Neural cell (in vitro differentiated cells): ENCODE data around the gene CSMD2. TPM values are rescaled to one million over a fixed set of nuclear protein-coding genes. Genes with fewer than 3 reads are reported as not detected.

Experiments
- H2AFZ ChIP-seq: fragments of 200-600, 300-800 bp; sonication (generic), shearing (Covaris generic); 2 replicates; pipeline ENCODE4 v1.6.0; 2014; ENCODE audit warnings: low read depth, mild to moderate bottlenecking, antibody characterized with exemption, low read length, moderate library complexity
- H3F3A ChIP-seq: fragments of 200-600 bp; shearing (Covaris generic); 2 replicates; pipeline ENCODE4 v1.6.1; 2016; ENCODE audit warnings: mild to moderate bottlenecking, moderate library complexity, mixed read lengths, antibody characterized with exemption, low read length; ENCODE audit not compliant: insufficient read depth, poor library complexity, severe bottlenecking
- H3K27ac ChIP-seq: fragments of 200-600, 300-800 bp; sonication (generic), shearing (Covaris generic); 2 replicates; pipeline ENCODE4 v1.5.1; 2014; ENCODE audit warnings: mild to moderate bottlenecking, low read length, moderate library complexity
- H3K27me3 ChIP-seq: fragments of 300-800, 200-600 bp; sonication (generic), shearing (Covaris generic); 2 replicates; pipeline ENCODE4 v1.6.0; 2014; ENCODE audit warnings: mild to moderate bottlenecking, low read depth, low read length, moderate library complexity; ENCODE audit not compliant: insufficient read depth
- H3K36me3 ChIP-seq: fragments of 300-800, 200-600 bp; sonication (generic), shearing (Covaris generic); 2 replicates; pipeline ENCODE4 v1.5.1; 2014; ENCODE audit warnings: mild to moderate bottlenecking, antibody characterized with exemption, low read length, moderate library complexity; ENCODE audit not compliant: insufficient read depth
- H3K4me2 ChIP-seq: fragments of 300-800, 200-600 bp; sonication (generic), shearing (Covaris generic); 2 replicates; pipeline ENCODE4 v1.6.0; 2014; ENCODE audit warnings: mild to moderate bottlenecking, low read length
- H3K4me3 ChIP-seq: fragments of 300-800, 200-600 bp; sonication (generic), shearing (Covaris generic); 2 replicates; pipeline ENCODE4 v1.5.1; 2014; ENCODE audit warnings: mild to moderate bottlenecking, low read length, moderate library complexity
- H3K79me2 ChIP-seq: fragments of 200-600 bp; shearing (Covaris generic); replicated peaks from 2 replicates; pipeline ENCODE4 v1.6.0; 2014; ENCODE audit warnings: mild to moderate bottlenecking, low read length, moderate library complexity; ENCODE audit not compliant: insufficient read depth
- H3K9ac ChIP-seq: fragments of 300-800, 200-600 bp; sonication (generic), shearing (Covaris generic); 2 replicates; pipeline ENCODE4 v1.6.1; 2016; ENCODE audit warnings: mild to moderate bottlenecking, low read length, mixed read lengths
- H3K9me2 ChIP-seq: fragments of 200-600 bp; shearing (Covaris generic); 2 replicates; pipeline ENCODE4 v1.6.1; 2016; ENCODE audit warnings: mild to moderate bottlenecking, low read length, mixed read lengths; ENCODE audit not compliant: insufficient read depth
- H3K9me3 ChIP-seq: fragments of 200-600, 300-800 bp; sonication (generic), shearing (Covaris generic); 2 replicates; pipeline ENCODE4 v1.6.1; 2016; ENCODE audit warnings: mild to moderate bottlenecking, mixed run types, low read length, moderate library complexity, mixed read lengths
- H4K20me1 ChIP-seq: fragments of 200-600 bp; shearing (Covaris generic); 2 replicates; pipeline ENCODE4 v1.6.1; 2016; ENCODE audit warnings: mild to moderate bottlenecking, mixed run types; ENCODE audit not compliant: insufficient read depth
- EP300 ChIP-seq: fragments of 450-650 bp; conservative IDR thresholded peaks from 2 replicates; pipeline ENCODE4 v1.6.1; 2014; ENCODE audit warnings: antibody characterized with exemption, mild to moderate bottlenecking, moderate library complexity; ENCODE audit not compliant: poor library complexity, severe bottlenecking
- EZH2 ChIP-seq: fragments of 200-600, 300-800 bp; shearing (Covaris generic), sonication (generic); IDR thresholded peaks from 2 replicates; pipeline ENCODE4 v1.6.1; 2014; ENCODE audit warnings: antibody characterized with exemption, low read length, borderline replicate concordance, mild to moderate bottlenecking; ENCODE audit not compliant: insufficient read depth, poor library complexity, severe bottlenecking
- MXI1 ChIP-seq: fragments of 450-650 bp; conservative IDR thresholded peaks from 2 replicates; pipeline ENCODE4 v1.6.1; 2014; ENCODE audit warnings: antibody characterized with exemption, mild to moderate bottlenecking; ENCODE audit not compliant: poor library complexity, severe bottlenecking
- POLR2AphosphoS5 ChIP-seq: IDR thresholded peaks from 2 replicates; pipeline ENCODE4 v1.6.1; 2012
- RAD21 ChIP-seq: fragments of 450-650 bp; conservative IDR thresholded peaks from 2 replicates; pipeline ENCODE4 v1.6.1; 2014; ENCODE audit warnings: antibody characterized with exemption, mild to moderate bottlenecking, moderate library complexity
- SMC3 ChIP-seq: fragments of 450-650 bp; conservative IDR thresholded peaks from 2 replicates; pipeline ENCODE4 v1.6.1; 2014; ENCODE audit warnings: antibody characterized with exemption, mild to moderate bottlenecking, moderate library complexity; ENCODE audit not compliant: poor library complexity
- TAF1 ChIP-seq: IDR thresholded peaks from 2 replicates; pipeline ENCODE4 v1.6.1; 2012; ENCODE audit warnings: low read depth
- polyA plus RNA-seq: library from polyadenylated mRNA; depleted of rRNA; stranded (reverse); fragments of >200 nt; gene quantifications from 2 replicates; pipeline ENCODE4 v1.2.3, GENCODE V29; 2014
- TF ChIP-seq, protein P1 (sequence below): fragments of 450-650 bp; IDR thresholded peaks from 2 replicates; pipeline ENCODE4 v1.5.1; 2014; ENCODE audit warnings: antibody characterized with exemption, mild to moderate bottlenecking, moderate library complexity; ENCODE audit not compliant: poor library complexity, severe bottlenecking
- TF ChIP-seq, protein P2 (sequence below): IDR thresholded peaks from 2 replicates; pipeline ENCODE4 v1.6.1; 2012; ENCODE audit warnings: borderline replicate concordance

CSMD2 gene
- polyA plus RNA-seq, 1 donor from 2014 or later, result 9.6 TPM

DNA sequence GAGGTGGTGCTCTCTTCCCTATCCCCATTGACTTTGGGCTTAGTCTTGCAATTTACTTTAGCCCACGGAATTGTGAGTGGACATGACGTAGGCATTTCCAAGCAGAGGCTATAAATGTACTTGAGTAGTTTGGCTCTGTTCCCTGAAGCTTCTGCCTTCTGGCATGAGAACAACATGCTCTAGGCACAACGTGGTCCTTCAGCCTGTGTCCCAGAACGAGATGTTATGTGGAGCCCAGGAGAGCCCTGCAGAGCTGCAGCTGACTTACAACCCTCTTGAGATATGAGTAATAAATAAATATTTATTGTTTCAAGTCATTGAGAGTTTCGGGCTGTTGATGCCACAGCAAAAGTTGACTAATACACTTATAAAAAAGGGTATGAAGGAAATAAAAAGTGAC is 406.3 kb downstream of the CSMD2 start:
- H3K9ac ChIP-seq, result no peak overlapping the region
- no peaks in the 10 kb centered on the region for H3K36me3 ChIP-seq
- no peak overlapping the region for H2AFZ ChIP-seq
- H3K9me3 ChIP-seq, result no peaks in the 10 kb centered on the region
- H3K4me2 ChIP-seq, result no peak overlapping the region
- H3K4me3 ChIP-seq, result no peak overlapping the region
- no peak overlapping the region for H3K27ac ChIP-seq
- no peaks in the 10 kb centered on the region for H3F3A ChIP-seq
- H3K79me2 ChIP-seq, result no peaks in the 10 kb centered on the region
- TF ChIP-seq TAF1 (no peak), MXI1 (no peak), POLR2AphosphoS5 (no peak), SMC3 (no peak)
- TF ChIP-seq, protein P1, sequence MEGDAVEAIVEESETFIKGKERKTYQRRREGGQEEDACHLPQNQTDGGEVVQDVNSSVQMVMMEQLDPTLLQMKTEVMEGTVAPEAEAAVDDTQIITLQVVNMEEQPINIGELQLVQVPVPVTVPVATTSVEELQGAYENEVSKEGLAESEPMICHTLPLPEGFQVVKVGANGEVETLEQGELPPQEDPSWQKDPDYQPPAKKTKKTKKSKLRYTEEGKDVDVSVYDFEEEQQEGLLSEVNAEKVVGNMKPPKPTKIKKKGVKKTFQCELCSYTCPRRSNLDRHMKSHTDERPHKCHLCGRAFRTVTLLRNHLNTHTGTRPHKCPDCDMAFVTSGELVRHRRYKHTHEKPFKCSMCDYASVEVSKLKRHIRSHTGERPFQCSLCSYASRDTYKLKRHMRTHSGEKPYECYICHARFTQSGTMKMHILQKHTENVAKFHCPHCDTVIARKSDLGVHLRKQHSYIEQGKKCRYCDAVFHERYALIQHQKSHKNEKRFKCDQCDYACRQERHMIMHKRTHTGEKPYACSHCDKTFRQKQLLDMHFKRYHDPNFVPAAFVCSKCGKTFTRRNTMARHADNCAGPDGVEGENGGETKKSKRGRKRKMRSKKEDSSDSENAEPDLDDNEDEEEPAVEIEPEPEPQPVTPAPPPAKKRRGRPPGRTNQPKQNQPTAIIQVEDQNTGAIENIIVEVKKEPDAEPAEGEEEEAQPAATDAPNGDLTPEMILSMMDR, result no peak
- H3K9me2 ChIP-seq, result no peaks in the 10 kb centered on the region
- H4K20me1 ChIP-seq, result no peaks in the 10 kb centered on the region
- no peaks in the 10 kb centered on the region for H3K27me3 ChIP-seq

DNA sequence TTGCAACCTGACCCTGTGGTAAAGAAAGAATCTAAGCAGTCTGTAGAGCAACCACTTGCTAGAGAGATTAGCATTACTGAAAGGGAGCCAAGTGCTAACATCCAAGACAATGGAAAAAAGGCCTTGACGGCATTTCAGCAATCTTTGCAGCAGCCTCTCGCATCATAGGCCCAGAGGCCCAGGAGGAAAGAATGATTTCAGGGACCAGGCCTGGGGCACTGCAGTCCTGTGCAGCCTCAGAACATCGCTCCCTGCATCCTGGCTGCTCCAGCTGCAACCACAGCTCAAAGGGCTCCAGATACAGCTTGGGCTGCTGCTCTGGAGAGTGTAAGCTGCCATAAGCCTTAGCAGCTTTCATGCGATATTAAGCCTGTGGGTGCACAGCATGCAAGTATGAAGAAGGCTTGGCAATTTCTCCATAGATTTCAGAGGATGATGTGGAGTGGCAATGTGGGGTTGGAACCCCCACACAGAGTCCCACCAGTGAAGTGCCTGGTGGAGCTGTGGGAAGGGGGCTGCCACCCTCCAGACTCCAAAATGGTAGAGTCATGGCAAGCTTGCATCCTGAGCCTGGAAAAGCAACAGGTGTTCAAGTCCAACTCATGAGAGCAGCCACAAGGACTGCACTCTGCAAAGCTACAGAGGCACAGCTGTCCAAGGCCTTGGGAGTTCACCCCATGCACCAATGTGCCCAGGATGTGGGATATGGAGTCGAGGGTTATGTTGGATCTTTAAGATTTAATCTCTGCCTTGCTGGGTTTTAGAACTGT is 411.8 kb downstream of the CSMD2 start:
- H3K9me2 ChIP-seq, result no peaks in the 10 kb centered on the region
- H3K9me3 ChIP-seq, result peaks cover 6% of the 10 kb centered on the region
- H2AFZ ChIP-seq, result no peak overlapping the region
- H3K9ac ChIP-seq, result no peak overlapping the region
- no peak overlapping the region for H3K4me2 ChIP-seq
- no peaks in the 10 kb centered on the region for H3K36me3 ChIP-seq
- no peaks in the 10 kb centered on the region for H4K20me1 ChIP-seq
- no peak overlapping the region for H3K4me3 ChIP-seq
- no peaks in the 10 kb centered on the region for H3K79me2 ChIP-seq
- no peaks in the 10 kb centered on the region for H3K27me3 ChIP-seq
- no peak overlapping the region for H3K27ac ChIP-seq
- no peak for TF ChIP-seq TAF1
- TF ChIP-seq, protein P2, sequence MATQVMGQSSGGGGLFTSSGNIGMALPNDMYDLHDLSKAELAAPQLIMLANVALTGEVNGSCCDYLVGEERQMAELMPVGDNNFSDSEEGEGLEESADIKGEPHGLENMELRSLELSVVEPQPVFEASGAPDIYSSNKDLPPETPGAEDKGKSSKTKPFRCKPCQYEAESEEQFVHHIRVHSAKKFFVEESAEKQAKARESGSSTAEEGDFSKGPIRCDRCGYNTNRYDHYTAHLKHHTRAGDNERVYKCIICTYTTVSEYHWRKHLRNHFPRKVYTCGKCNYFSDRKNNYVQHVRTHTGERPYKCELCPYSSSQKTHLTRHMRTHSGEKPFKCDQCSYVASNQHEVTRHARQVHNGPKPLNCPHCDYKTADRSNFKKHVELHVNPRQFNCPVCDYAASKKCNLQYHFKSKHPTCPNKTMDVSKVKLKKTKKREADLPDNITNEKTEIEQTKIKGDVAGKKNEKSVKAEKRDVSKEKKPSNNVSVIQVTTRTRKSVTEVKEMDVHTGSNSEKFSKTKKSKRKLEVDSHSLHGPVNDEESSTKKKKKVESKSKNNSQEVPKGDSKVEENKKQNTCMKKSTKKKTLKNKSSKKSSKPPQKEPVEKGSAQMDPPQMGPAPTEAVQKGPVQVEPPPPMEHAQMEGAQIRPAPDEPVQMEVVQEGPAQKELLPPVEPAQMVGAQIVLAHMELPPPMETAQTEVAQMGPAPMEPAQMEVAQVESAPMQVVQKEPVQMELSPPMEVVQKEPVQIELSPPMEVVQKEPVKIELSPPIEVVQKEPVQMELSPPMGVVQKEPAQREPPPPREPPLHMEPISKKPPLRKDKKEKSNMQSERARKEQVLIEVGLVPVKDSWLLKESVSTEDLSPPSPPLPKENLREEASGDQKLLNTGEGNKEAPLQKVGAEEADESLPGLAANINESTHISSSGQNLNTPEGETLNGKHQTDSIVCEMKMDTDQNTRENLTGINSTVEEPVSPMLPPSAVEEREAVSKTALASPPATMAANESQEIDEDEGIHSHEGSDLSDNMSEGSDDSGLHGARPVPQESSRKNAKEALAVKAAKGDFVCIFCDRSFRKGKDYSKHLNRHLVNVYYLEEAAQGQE, result no peak
- no peak for TF ChIP-seq POLR2AphosphoS5
- TF ChIP-seq RAD21, result no peak
- TF ChIP-seq, protein P1, result no peak
- TF ChIP-seq MXI1, result no peak
- no peak for TF ChIP-seq SMC3
- TF ChIP-seq EP300, result no peak
- no peak for TF ChIP-seq EZH2
- H3F3A ChIP-seq, result no peaks in the 10 kb centered on the region
